Stimulated activated CD4-positive, alpha-beta T cell treated with anti-CD3 and anti-CD28 coated beads, Interleukin-12 subunit alpha, Interleukin-12 subunit beta, amount 100 ng/mL, for 24 hours (primary cell): ENCODE results near the gene MTF2.

Experiments
- DNase-seq, 2 experiments: peaks; one replicate each; pipeline ENCODE4 v3.0.0-alpha.2; 2020; ENCODE audit warnings: low read depth in 2 of 2

MTF2 gene

GRCh38 chr1:93082313-93082712 is 3.2 kb downstream of the MTF2 start:
- DNase-seq: no peak

DNA sequence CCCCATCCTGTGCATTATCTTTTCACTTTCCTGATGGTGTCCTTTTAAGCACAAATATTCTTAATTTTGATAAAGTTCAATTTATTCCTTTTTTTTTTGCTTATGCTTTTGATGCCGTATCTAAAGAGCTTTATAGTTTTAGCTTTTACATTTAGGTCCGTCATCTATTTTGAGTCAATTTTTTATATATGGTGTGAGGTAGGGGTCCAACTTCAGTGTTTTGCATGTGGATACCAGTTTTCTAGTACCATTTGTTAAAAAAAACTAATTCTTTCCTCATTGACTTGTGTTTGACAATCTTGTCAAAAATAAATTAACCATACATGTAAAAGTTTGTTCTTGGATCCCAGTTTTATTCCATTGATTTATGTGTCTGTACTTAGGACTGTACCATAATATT is 4.9 kb downstream of the MTF2 start:
- no peak for DNase-seq

DNA sequence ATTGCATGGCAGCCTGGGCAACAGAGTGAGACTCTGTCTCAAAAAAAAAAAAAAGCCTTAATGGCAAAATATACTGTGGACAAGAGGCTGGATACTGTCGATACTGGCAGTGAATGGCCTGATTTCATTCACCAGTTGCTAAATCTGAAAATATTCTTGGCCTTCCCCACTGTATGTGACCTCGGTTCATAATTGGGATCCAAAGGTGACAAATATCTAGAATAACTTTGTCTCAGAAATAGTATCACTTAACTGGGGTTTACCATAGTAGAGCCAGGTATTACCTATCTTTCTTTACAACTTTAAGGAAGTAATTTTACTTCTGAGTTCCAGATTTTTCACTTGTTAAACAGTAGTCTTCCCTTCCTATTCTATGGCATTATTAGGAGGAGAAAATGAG is 8.4 kb downstream of the MTF2 start:
- no peak for DNase-seq

- no peak for DNase-seq
Measured at GRCh38 chr1:93093332-93094006, 14.4 kb downstream of the MTF2 start.

- DNase-seq: no peak
Measured at GRCh38 chr1:93095804-93096585, 16.9 kb downstream of the MTF2 start.

DNA sequence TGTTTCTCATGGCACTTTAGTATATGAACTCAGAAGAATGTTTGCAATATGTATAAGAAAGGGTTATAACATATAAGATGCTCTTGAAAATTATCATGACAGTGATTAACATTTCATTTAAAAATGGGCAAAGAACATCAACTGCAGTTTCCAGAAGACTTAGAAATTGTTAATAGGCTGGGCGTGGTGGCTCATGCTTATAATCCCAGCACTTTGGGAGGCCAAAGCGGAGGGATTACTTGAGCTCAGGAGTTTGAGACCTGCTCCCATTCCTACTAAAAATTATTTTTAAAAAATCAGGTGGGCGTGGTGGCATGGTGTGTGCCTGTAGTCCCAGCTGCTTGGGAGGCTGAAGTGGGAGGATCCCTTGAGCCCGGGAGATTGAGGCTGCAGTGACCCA is 23.1 kb downstream of the MTF2 start:
- no peak for DNase-seq

- no peak for DNase-seq
Measured at GRCh38 chr1:93106226-93106625, 27.1 kb downstream of the MTF2 start.

GRCh38 chr1:93107395-93107794 is 28.3 kb downstream of the MTF2 start:
- DNase-seq: no peak

DNA sequence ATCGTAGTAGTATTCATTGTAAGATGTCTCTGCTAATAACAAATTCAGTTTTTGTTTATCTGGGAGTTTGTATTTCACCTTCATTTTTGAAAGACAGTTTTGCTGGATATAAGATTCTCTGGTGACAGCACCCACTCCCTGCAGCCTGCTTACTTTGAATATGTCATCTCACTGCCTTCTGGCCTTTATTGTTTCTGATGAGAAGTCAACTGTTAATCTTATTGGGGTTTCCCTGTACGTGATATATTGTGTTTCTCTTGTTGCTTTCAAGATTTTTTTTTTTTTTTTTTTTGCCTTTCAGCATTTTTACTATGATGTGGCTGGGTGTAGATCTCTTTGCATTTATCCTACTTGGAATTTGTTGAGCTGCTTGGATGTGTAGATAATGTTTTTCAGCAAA is 29.3 kb downstream of the MTF2 start:
- no peak for DNase-seq

DNA sequence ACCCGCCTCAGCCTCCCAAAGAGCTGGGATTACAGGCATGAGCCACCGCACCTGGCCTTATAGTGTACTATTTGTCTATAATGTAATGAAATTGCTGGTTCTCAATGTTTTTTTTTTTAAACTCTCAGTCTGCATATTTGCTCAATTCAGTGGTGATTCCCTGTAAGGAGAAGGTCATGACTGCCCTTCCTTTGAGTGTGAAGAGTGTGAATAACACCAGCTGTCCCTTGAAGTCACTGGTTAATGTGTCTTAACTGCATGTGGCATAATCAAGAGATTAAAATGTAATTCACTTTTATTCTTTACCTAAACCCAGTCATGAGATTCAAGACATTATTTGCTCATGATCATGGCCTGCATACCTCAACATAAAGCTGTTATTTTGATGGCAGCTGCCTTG is 30.5 kb downstream of the MTF2 start:
- no peak for DNase-seq

DNA sequence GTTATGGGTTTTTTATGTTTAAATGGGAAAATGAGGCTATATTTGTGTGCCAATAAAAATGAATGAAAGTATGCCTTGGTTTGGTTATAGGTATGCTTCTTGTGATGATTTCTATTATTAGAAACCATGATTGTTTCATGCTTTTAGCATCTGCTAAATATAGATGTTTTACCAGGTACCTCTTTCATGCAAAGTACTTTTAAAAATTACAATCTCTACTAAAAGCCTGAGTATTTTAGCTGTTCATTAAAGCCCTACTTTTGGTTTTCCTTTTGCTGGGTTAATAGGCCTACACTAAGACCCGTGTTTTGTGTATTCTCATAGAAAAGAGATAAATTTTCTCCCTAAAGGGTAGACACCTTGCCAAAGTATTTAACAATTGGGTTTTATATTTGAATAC is 32.0 kb downstream of the MTF2 start:
- DNase-seq: no peak

DNA sequence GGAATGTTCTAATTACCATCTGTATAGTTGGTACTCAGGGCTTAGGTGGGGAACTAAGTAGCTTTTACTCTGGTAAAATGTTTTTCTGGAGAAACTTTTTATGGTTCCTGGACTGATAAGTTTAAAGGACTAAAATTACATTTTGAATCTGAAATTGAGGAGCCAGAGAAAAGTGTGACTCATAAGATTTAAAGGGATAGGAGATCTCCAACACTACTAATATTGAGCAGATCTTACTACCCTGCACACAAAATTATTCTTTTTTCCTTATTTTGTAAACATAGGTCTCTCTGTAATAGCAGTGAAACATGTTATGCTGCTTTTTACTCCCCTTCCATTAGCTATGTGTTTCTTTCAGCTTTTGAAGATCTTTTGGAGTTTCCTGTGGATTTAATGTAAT is 32.5 kb downstream of the MTF2 start:
- no peak for DNase-seq

DNA sequence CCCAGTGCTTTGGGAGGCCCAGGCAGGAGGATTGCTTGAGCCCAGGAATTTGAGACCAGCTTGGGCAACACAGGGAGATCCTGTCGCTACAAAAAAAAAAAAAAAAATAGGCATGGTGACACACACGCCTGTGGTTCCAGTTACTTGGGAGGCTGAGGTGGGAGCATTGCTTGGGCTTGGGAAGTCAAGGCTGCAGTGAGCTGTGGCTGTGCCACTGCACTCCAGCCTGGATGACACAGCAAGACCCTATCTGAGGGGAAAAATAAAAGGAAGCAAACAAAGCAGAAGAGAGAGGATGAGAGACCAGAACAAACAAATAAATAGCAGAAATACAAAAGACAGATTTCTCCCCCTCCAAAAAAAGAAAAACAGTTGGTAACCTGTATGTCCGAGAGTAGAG is 34.0 kb downstream of the MTF2 start:
- DNase-seq: no peak

DNA sequence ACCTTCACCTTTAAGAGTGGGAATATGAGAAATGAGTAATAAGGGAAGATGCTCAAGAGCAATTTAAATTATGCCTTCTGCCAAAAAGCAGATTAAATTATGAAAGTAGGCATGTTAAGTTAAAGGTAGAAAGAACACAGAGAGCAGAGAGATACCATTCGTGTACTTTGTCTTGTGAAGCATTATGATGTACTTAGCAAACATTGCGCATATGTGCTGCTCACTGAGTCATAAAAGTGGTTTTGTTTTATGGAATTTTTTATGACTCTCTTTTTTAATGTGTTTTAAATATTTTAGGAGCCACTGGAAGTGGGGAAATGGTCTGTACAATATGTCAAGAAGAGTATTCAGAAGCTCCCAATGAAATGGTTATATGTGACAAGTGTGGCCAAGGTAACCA is 35.3 kb downstream of the MTF2 start:
- no peak for DNase-seq

DNA sequence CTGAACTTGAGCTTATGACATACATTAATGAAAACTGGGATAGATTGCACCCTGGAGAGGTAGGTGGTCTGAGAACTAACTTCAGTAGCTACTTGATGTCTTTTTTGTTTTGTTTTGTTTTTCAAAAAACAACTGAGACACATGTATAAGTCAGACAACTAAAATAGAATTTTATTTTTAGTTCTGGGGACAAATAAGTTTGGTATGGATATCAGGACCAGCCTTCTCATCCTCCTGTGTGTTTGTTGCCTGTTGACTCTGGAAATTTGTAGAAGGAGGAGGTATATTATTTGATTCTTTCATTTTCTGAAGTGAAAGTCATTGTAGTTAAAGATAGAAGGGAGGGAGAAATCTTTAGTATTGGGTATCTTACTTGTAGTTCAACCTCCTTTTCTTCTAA is 41.5 kb downstream of the MTF2 start:
- DNase-seq: no peak

DNA sequence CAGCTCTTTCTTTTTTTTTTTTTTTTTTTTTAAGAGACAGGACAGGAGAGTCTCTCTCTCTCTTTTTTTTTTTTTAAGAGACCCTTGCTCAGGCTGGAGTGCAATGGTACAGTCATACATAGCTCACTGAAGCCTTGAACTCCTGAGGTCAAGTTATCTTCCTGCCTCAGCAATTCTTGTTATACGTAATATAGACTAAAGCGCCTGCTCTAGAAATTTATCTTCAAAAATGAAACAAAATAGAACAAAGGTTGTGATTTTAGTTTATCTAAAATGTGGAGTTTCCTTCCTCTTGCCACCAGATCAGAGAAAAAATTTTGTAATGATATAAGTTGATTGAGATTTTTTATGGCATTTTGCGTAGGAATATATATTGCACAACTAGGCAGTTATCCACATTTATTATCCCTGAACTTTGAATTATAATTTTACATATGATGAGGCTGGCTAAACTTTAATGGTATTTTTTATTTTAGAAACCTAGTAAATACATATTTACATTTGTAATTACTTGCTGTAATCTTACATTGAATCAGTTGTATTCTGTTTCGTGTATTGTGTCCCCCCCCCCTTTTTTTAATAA is 44.2 kb downstream of the MTF2 start:
- no peak for DNase-seq

DNA sequence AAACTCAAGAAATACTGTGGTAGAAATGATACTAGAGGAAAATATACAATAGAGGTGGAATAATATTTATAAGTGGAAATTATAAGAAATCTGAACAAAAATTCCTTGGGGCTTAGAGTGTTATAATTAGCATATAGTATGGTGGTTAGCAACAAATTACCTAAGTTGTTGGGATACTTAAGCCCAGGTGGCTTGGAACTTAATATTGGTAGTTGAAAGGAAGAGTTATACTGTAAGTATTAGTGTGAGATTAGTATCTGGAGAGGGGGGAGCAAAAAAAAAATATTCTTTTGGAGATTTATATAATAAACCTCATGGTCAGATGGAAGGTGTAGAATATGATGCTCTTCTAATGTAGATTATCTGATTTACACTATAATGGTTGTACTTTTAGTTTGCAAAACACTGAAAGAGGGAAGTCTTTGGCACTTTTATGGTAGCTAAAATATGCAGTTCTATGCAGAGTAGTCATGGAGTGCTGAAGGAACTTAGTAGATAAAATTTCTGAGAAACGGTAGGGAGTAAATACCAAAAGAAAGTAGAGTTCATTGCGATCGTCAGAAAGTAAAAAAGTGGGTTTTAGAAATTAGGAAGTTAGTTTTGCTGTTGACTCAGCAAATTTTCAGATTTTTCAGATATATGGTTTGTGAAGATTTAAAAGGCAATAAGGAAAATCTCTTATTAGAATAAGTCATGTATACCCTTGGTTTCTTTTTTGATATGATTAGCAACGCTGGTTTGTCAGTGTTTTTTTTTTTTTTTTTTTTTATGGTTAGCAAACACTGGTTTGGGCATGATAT is 45.7 kb downstream of the MTF2 start:
- DNase-seq: no peak

DNA sequence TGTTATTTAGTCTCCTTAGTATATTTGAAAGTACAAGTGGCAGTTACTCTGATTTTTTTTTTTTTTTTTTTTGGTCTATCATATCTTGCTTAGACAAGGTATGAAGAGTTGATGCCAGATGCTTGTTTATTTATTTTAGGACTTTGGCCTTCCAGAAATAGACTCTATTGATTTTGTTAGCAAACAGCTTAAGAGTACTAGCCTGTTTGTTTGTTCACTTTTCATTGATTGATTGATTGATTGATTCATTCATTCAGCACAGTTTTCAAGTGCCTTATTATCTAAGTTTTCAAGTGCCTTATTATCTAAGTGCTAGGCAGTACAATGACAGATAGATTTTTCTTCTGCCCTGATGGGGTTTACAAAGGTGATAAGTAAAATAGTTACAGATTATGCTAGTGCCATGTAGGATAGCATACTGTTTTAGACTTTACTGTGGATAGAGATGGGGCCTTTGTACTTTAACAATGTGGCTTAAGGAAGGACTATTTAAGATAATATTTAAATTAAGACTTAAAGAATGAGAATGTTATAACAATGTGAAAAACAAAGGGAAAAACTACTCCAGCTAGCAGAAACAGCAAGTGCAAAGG is 50.5 kb downstream of the MTF2 start:
- no peak for DNase-seq

DNA sequence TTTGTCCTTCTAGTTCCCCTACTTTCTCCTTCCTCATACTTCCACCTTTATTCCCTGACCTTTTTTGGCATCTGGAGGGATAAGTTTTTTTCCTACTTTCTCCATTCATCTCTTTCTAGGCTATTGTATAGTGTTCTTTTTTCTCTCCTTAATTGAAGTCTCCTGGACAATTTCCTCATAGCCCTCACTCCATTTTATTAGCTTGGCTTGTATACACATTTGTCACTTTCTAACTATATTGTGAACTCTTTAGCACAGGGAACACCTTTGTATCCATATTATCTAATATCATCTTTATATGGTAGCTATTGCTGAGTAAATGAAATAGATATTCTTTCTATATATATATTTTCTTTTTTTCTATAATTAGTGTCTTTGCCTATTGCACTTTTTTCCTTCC is 53.6 kb downstream of the MTF2 start:
- DNase-seq: no peak

GRCh38 chr1:93136445-93136844 is 57.4 kb downstream of the MTF2 start:
- no peak for DNase-seq

DNA sequence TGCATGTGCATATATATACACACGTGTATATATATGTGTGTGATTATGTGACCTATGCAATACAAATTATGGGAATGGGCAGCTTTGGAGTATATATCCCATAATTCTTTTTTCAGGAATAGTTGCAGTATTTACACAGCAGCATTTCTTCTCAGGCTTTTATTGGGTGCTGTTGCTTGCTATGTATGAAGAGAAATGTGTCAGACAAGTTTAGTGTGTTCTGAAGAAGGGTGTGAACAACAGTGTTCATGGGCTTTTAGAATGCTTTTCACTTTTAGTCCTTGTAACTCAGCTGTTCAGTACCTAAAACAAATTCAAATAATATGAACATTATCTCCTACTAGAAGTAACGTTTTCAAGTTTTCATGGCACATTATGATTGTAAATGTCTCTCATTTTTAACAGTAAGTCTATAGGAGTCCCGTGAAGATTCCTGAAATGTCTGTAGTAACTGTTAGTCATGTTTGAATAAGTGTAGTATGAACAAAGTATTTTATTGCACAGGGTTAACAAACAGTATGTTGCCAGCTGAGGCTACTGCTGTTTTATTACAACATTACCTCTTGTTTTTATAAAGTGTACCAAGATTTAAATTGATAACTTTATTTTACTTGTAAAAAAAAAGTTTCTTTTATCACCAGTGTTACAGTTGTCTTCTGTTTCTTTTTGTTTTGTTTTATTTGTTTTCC is 58.7 kb downstream of the MTF2 start:
- no peak for DNase-seq
